Panc1 (cell line): ENCODE measurements around the gene OPA3. TPM values are rescaled to one million over a fixed set of nuclear protein-coding genes. Genes with fewer than 3 reads are reported as not detected.
A peak's percentile ranks its signal among the peaks of the same experiment; 100 is the strongest.

Experiments used
- ATAC-seq: fragments of 200-7000 bp; cut with Tn5 transposase; 2 replicates; pipeline ENCODE4 v1.9.1; 2020; ENCODE audit warnings: mild to moderate bottlenecking, moderate library complexity
- BruUV-seq: library from RNA; stranded (reverse); fragments of 400-500 nt; replicated peaks from 2 replicates; lab custom pipeline; 2021; lab: Mats Ljungman, UMichigan
- CTCF ChIA-PET: fragments of 300-600 bp; sonication (Branson Sonifier 250); formaldehyde crosslinking; loops from one replicate; lab custom pipeline; 2022; ENCODE audit warnings: antibody characterized with exemption; lab: Charles Lee
- POLR2A ChIA-PET: fragments of 300-600 bp; sonication (Branson Sonifier 250); formaldehyde crosslinking; loops from one replicate; lab custom pipeline; 2022; ENCODE audit warnings: antibody characterized with exemption; lab: Charles Lee
- DNase-seq: peaks from one replicate; pipeline ENCODE4 v3.0.0-alpha.2; 2010; ENCODE audit warnings: low read depth, low spot score
- H3K27ac ChIP-seq: 2 replicates; pipeline ENCODE4 v1.5.1; 2011; ENCODE audit warnings: mild to moderate bottlenecking, low read length, inconsistent platforms
- H3K27me3 ChIP-seq: fragments of 200-500 bp; sonication (Bioruptor generic); 2 replicates; pipeline ENCODE4 v1.6.0; 2014; ENCODE audit warnings: low read length, inconsistent platforms; ENCODE audit not compliant: control insufficient read depth, insufficient read depth
- H3K36me3 ChIP-seq: fragments of 200-500 bp; sonication (Bioruptor generic); 2 replicates; pipeline ENCODE4 v1.5.1; 2014; ENCODE audit warnings: inconsistent platforms, mild to moderate bottlenecking, low read length, moderate library complexity; ENCODE audit not compliant: control insufficient read depth, insufficient read depth
- H3K4me1 ChIP-seq: 2 replicates; pipeline ENCODE4 v1.5.1; 2011; ENCODE audit warnings: inconsistent platforms, mild to moderate bottlenecking, low read length, moderate library complexity; ENCODE audit not compliant: control insufficient read depth, insufficient read depth
- H3K4me3 ChIP-seq, 2 experiments: 2 replicates each; pipeline ENCODE4 v1.5.1; 2011 to 2012; ENCODE audit warnings: low read depth in 2 of 2, low read length in 2 of 2, mild to moderate bottlenecking in 2 of 2, inconsistent platforms in 1 of 2, moderate library complexity in 1 of 2
- H3K9me3 ChIP-seq: fragments of 200-500 bp; sonication (Bioruptor generic); 2 replicates; pipeline ENCODE4 v1.5.1; 2014; ENCODE audit warnings: low read depth, mild to moderate bottlenecking, inconsistent platforms, low read length, moderate library complexity; ENCODE audit not compliant: control insufficient read depth, insufficient read depth
- CTCF ChIP-seq: fragments of 450-650 bp; IDR thresholded peaks from 2 replicates; pipeline ENCODE4 v1.5.1; 2017; ENCODE audit warnings: mild to moderate bottlenecking
- POLR2AphosphoS5 ChIP-seq: IDR thresholded peaks from 2 replicates; pipeline ENCODE4 v1.6.1; 2012; ENCODE audit warnings: mild to moderate bottlenecking, low read depth, low read length, moderate library complexity
- REST ChIP-seq, 2 experiments: IDR thresholded peaks; 2 replicates each; pipeline ENCODE4 v1.6.1; 2011 to 2012; ENCODE audit warnings: low read depth in 2 of 2, control low read depth in 1 of 2, low read length in 1 of 2, mild to moderate bottlenecking in 1 of 2, moderate library complexity in 1 of 2; ENCODE audit not compliant: insufficient read depth in 1 of 2
- SIN3A ChIP-seq: IDR thresholded peaks from 2 replicates; pipeline ENCODE4 v1.6.1; 2012; ENCODE audit warnings: low read depth, mild to moderate bottlenecking, low read length, moderate library complexity, borderline replicate concordance; ENCODE audit not compliant: insufficient read depth
- TCF7L2 ChIP-seq: IDR thresholded peaks from 2 replicates; pipeline ENCODE4 v1.6.1; 2011; ENCODE audit warnings: mild to moderate bottlenecking, low read depth, low read length, inconsistent platforms
- in situ Hi-C: cut with HindIII; loops from 2 replicates; pipeline ENCODE4 v1.10.0; 2016; ENCODE audit warnings: low sequenced_read_pairs, low pct_unique_long_range_greater_than_20kb
- intact Hi-C: fragments of 100-400 bp; cut with micrococcal nuclease; formaldehyde crosslinking; loops from one replicate; pipeline ENCODE4 v1.10.0; 2022; ENCODE audit not compliant: unreplicated experiment
- total RNA-seq: library from RNA; stranded (reverse); gene quantifications from one replicate; pipeline ENCODE4 v1.2.1, GENCODE V29; 2021; ENCODE audit not compliant: unreplicated experiment

The OPA3 gene
- total RNA-seq, 1 experiment from 2014 or later, result 20.3 TPM

- H3K4me1 ChIP-seq, result peaks cover 20% of the 10 kb centered on the region
- H3K9me3 ChIP-seq, result no peaks in the 10 kb centered on the region
- H3K4me3 ChIP-seq, result no peak overlapping the region
- H3K27ac ChIP-seq, result peak overlapping the region; percentile 57; the same call in 1 of the 2 replicates
- no peak for TF ChIP-seq SIN3A
- TF ChIP-seq CTCF, result no peak
- TF ChIP-seq REST (IDR thresholded peaks at IDR 0.05; ENCODE audit: insufficient read depth in 1 of 2, low read depth in 2 of 2, low read length in 1 of 2), result no peak
- TF ChIP-seq POLR2AphosphoS5, result no peak
- no peak for TF ChIP-seq TCF7L2
- H3K36me3 ChIP-seq, result no peaks in the 10 kb centered on the region
- in situ Hi-C loops (no loop called here), intact Hi-C loops (no loop called here)
- POLR2A ChIA-PET, result no interaction called here
- ATAC-seq (peak; percentile 83), DNase-seq (no peak)
- H3K27me3 ChIP-seq, result no peaks in the 10 kb centered on the region
- BruUV-seq, result no TSS peak
- CTCF ChIA-PET, result interaction anchor here (0.6 kb wide), 1 partner anchor 53 kb away, joined by 6 read pairs; no protein-coding TSS in a partner anchor
Observed at GRCh38 chr19:45577111-45577905, 7.3 kb downstream of the OPA3 start.

GRCh38 chr19:45576682-45577081 lies 7.9 kb downstream of the OPA3 start:
- intact Hi-C loops (no loop called here), in situ Hi-C loops (no loop called here)
- no peaks in the 10 kb centered on the region for H3K9me3 ChIP-seq
- ChIA-PET POLR2A (no interaction called here), CTCF (no interaction called here)
- H3K4me1 ChIP-seq, result peaks cover 20% of the 10 kb centered on the region
- no peak for ATAC-seq
- peak overlapping the region; percentile 57; the same call in 1 of the 2 replicates for H3K27ac ChIP-seq
- no peak for TF ChIP-seq REST (IDR thresholded peaks at IDR 0.05; ENCODE audit: insufficient read depth in 1 of 2, low read depth in 2 of 2, low read length in 1 of 2)
- BruUV-seq, result no TSS peak
- H3K27me3 ChIP-seq, result no peaks in the 10 kb centered on the region
- DNase-seq, result no peak
- H3K4me3 ChIP-seq, result no peak overlapping the region
- H3K36me3 ChIP-seq, result no peaks in the 10 kb centered on the region
